SU-DHL-6 (cell line): ENCODE results near the gene XRN2.

Experiments
- H2AFZ ChIP-seq: fragments of 200-600 bp; sonication (generic); 2 replicates; pipeline ENCODE4 v1.6.1; 2014; ENCODE audit warnings: low read depth, mild to moderate bottlenecking, moderate library complexity, mixed read lengths, antibody characterized with exemption, low read length; ENCODE audit not compliant: severe bottlenecking
- H3F3A ChIP-seq: fragments of 200-600 bp; shearing (Covaris generic); 2 replicates; pipeline ENCODE4 v1.6.0; 2016; ENCODE audit warnings: antibody characterized with exemption, mild to moderate bottlenecking; ENCODE audit not compliant: insufficient read depth
- H3K27ac ChIP-seq: fragments of 200-600 bp; sonication (generic); 2 replicates; pipeline ENCODE4 v1.5.1; 2016; ENCODE audit warnings: low read depth, mild to moderate bottlenecking, low read length, moderate library complexity, mixed read lengths
- H3K27me3 ChIP-seq: fragments of 200-600 bp; sonication (generic), shearing (Covaris generic); 2 replicates; pipeline ENCODE4 v1.6.0; 2014; ENCODE audit warnings: mild to moderate bottlenecking, low read length
- H3K36me3 ChIP-seq: fragments of 200-600 bp; sonication (generic); 2 replicates; pipeline ENCODE4 v1.6.1; 2014; ENCODE audit warnings: mild to moderate bottlenecking, low read length, mixed read lengths
- H3K4me2 ChIP-seq: fragments of 300-600, 200-600 bp; shearing (Covaris generic), sonication (generic); 2 replicates; pipeline ENCODE4 v1.6.0; 2014; ENCODE audit warnings: low read length, low read depth, mild to moderate bottlenecking; ENCODE audit not compliant: poor library complexity, severe bottlenecking
- H3K4me3 ChIP-seq: fragments of 200-600 bp; sonication (generic); 2 replicates; pipeline ENCODE4 v1.5.1; 2014; ENCODE audit warnings: antibody characterized with exemption, low read length, mild to moderate bottlenecking, mixed read lengths; ENCODE audit not compliant: insufficient read depth, poor library complexity, severe bottlenecking
- H3K79me2 ChIP-seq: fragments of 200-600 bp; sonication (generic); 2 replicates; pipeline ENCODE4 v1.6.1; 2014; ENCODE audit warnings: mild to moderate bottlenecking, low read length, moderate library complexity; ENCODE audit not compliant: insufficient read depth
- H3K9ac ChIP-seq: fragments of 200-600 bp; sonication (generic); 2 replicates; pipeline ENCODE4 v1.7.0; 2014; ENCODE audit warnings: mild to moderate bottlenecking, low read length
- H3K9me2 ChIP-seq: fragments of 200-600 bp; sonication (generic); replicated peaks from 2 replicates; pipeline ENCODE4 v1.6.1; 2014; ENCODE audit warnings: low read length; ENCODE audit not compliant: insufficient read depth
- H3K9me3 ChIP-seq: fragments of 200-600 bp; sonication (generic); 2 replicates; pipeline ENCODE4 v1.6.1; 2014; ENCODE audit warnings: low read length, mixed read lengths; ENCODE audit not compliant: insufficient read depth
- H4K20me1 ChIP-seq: fragments of 200-600 bp; sonication (generic); 2 replicates; pipeline ENCODE4 v1.6.1; 2014; ENCODE audit warnings: low read depth, mild to moderate bottlenecking, antibody characterized with exemption, low read length, moderate library complexity, mixed read lengths
- CTCF ChIP-seq: fragments of 200-600 bp; sonication (generic); IDR thresholded peaks from one replicate; pipeline ENCODE4 v1.5.1; 2017; ENCODE audit warnings: antibody characterized with exemption, mild to moderate bottlenecking, low read length, moderate library complexity; ENCODE audit not compliant: insufficient read depth, poor library complexity, severe bottlenecking
- EZH2phosphoT487 ChIP-seq: fragments of 200-600 bp; sonication (generic), shearing (Covaris generic); conservative IDR thresholded peaks from 2 replicates; pipeline ENCODE4 v1.6.1; 2018; ENCODE audit warnings: mild to moderate bottlenecking, antibody characterized with exemption, low read length, moderate library complexity, mixed read lengths

Gene XRN2

DNA sequence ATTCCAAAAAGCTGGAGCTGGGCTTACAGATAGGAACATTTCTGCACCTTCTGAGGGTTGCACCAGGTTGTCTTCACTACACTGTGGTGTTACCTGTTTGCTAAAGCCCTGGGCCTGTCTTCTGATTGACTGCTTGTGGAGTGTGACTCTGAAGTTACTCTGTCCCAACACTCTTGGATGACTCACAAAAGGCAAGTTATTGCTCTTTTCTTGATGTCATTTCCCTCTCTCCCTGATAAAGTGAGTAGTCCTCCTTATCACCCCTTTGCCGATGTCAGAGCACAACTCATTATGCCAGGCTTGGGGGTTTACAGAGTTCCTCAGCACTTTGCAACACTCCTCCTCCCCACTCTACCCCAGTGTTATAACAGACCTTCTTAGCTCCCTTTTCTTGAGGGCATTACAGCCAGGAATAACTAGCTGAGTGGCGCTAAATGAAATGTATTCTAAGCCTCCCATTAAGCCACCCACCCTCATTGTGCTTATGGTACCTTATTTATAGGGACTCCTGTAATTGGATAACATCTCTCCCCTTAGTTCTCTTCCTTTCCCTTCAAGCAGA lies 130.3 kb downstream of the XRN2 start:
- H4K20me1 ChIP-seq: no peaks in the 10 kb centered on the region
- H3K36me3 ChIP-seq: no peaks in the 10 kb centered on the region
- H3K4me3 ChIP-seq: no peak overlapping the region
- H3K9me2 ChIP-seq: no peaks in the 10 kb centered on the region
- no peak overlapping the region for H3K27ac ChIP-seq
- no peaks in the 10 kb centered on the region for H3K9me3 ChIP-seq
- H3K27me3 ChIP-seq: no peaks in the 10 kb centered on the region
- H3K9ac ChIP-seq: no peak overlapping the region
- H3K4me2 ChIP-seq: no peak overlapping the region
- no peaks in the 10 kb centered on the region for H3K79me2 ChIP-seq
- no peaks in the 10 kb centered on the region for H3F3A ChIP-seq
- no peak for TF ChIP-seq CTCF
- no peak for TF ChIP-seq EZH2phosphoT487
- H2AFZ ChIP-seq: no peak overlapping the region

- H3K9ac ChIP-seq: no peak overlapping the region
- no peaks in the 10 kb centered on the region for H3K36me3 ChIP-seq
- H3K9me3 ChIP-seq: no peaks in the 10 kb centered on the region
- H3K4me3 ChIP-seq: no peak overlapping the region
- no peaks in the 10 kb centered on the region for H4K20me1 ChIP-seq
- TF ChIP-seq EZH2phosphoT487 (no peak), CTCF (no peak)
- no peaks in the 10 kb centered on the region for H3K27me3 ChIP-seq
- no peaks in the 10 kb centered on the region for H3K9me2 ChIP-seq
- no peaks in the 10 kb centered on the region for H3F3A ChIP-seq
- H3K4me2 ChIP-seq: no peak overlapping the region
- H2AFZ ChIP-seq: no peak overlapping the region
- no peak overlapping the region for H3K27ac ChIP-seq
- no peaks in the 10 kb centered on the region for H3K79me2 ChIP-seq
Observed at GRCh38 chr20:21435576-21435975, 132.4 kb downstream of the XRN2 start.

DNA sequence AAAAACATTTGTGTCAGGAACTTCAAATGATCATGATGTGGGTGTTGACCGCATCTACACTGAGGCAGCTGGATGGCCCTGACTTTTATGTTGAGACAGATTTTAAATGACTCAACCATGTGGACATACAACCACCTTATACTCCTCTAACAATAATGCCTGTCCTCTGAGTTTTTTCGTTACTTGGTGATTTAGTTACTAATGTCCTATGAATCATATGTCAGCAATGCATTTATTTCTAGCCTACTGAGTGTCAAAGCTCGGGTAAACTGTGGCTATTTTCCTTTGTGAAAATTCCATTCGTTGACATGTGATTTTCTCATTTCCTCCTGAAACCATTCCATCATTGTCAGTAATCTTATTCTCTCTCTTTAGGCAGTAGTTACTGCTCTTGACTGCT lies 133.1 kb downstream of the XRN2 start:
- Histone ChIP-seq H4K20me1 (no peaks in the 10 kb centered on the region), H3K9me3 (no peaks in the 10 kb centered on the region), H3K9ac (no peak overlapping the region), H3K79me2 (no peaks in the 10 kb centered on the region), H3K27me3 (no peaks in the 10 kb centered on the region), H3K4me3 (no peak overlapping the region), H3K27ac (no peak overlapping the region), H2AFZ (no peak overlapping the region), H3F3A (no peaks in the 10 kb centered on the region), H3K9me2 (no peaks in the 10 kb centered on the region), H3K4me2 (no peak overlapping the region), H3K36me3 (no peaks in the 10 kb centered on the region)
- TF ChIP-seq CTCF (no peak), EZH2phosphoT487 (no peak)
